ENCODE data around the gene UBE3D.

DNA sequence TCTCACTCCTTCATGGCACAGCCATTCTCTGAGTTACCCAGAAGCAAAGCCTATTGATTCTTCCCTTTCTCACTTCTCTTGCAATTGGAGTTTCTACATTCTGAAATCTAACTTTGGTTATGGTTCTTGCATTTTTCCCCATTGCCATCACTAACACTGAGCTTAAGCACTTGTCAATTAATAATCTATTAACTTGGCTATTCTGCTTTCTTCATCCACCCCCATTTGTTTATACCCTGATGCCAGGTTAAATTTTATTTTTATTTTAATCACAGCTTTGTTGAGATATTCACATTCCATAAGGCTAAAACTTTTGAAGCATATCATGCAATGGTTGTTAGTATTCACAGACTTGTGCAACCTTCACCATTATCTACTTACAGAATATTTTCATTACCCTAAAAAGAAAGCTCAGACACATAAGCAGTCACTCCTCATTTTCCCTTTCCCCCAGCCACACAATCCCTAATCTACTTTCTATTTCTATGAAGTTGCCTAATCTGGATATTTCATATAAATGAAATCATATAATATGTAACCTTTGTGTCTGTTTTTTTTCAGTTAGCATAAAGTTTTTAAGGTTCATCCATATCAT, 222.3 kb downstream of the UBE3D start:
- TF ChIP-seq MZF1 (tag by site-specific recombination; IDR thresholded peaks at IDR 0.05; ENCODE audit: borderline replicate concordance) (no peak), HOXD13 (CRISPR knock-in tag; IDR thresholded peaks at IDR 0.05; ENCODE audit: borderline replicate concordance) (no peak), OVOL3 (tag by site-specific recombination; IDR thresholded peaks at IDR 0.05) (no peak)
- TF ChIP-seq, protein P1, sequence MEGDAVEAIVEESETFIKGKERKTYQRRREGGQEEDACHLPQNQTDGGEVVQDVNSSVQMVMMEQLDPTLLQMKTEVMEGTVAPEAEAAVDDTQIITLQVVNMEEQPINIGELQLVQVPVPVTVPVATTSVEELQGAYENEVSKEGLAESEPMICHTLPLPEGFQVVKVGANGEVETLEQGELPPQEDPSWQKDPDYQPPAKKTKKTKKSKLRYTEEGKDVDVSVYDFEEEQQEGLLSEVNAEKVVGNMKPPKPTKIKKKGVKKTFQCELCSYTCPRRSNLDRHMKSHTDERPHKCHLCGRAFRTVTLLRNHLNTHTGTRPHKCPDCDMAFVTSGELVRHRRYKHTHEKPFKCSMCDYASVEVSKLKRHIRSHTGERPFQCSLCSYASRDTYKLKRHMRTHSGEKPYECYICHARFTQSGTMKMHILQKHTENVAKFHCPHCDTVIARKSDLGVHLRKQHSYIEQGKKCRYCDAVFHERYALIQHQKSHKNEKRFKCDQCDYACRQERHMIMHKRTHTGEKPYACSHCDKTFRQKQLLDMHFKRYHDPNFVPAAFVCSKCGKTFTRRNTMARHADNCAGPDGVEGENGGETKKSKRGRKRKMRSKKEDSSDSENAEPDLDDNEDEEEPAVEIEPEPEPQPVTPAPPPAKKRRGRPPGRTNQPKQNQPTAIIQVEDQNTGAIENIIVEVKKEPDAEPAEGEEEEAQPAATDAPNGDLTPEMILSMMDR (tag by site-specific recombination; IDR thresholded peaks at IDR 0.05) = no peak

Measured in HEK293 (cell line).